Hepatic stellate cell (primary cell): ENCODE results near the gene P2RY6.

Source experiments
- DNase-seq: peaks from one replicate; pipeline ENCODE4 v3.0.0; 2011; ENCODE audit warnings: low spot score

The P2RY6 gene

GRCh38 chr11:73316422-73316821 lies 44.3 kb downstream of the P2RY6 start:
- no peak for DNase-seq

GRCh38 chr11:73317373-73317772 lies 45.2 kb downstream of the P2RY6 start:
- DNase-seq = no peak

- DNase-seq = no peak
These were observed 45.7 kb downstream of the P2RY6 start for GRCh38 chr11:73317803-73318202.

- no peak for DNase-seq
These were observed 46.4 kb downstream of the P2RY6 start for GRCh38 chr11:73318501-73319011.

GRCh38 chr11:73320763-73321603 lies 48.8 kb downstream of the P2RY6 start:
- DNase-seq = no peak

GRCh38 chr11:73321604-73322381 lies 49.7 kb downstream of the P2RY6 start:
- no peak for DNase-seq

GRCh38 chr11:73322382-73323306 lies 50.5 kb downstream of the P2RY6 start:
- no peak for DNase-seq

GRCh38 chr11:73323464-73323863 lies 51.3 kb downstream of the P2RY6 start:
- DNase-seq = peak; percentile 83

GRCh38 chr11:73324116-73324515 lies 52.0 kb downstream of the P2RY6 start:
- no peak for DNase-seq

- DNase-seq = no peak
These were observed 52.5 kb downstream of the P2RY6 start for GRCh38 chr11:73324665-73325035.

GRCh38 chr11:73325036-73325981 lies 53.2 kb downstream of the P2RY6 start:
- peak; percentile 81 for DNase-seq

- no peak for DNase-seq
These were observed 55.0 kb downstream of the P2RY6 start for GRCh38 chr11:73326929-73327811.

GRCh38 chr11:73327812-73328364 lies 55.8 kb downstream of the P2RY6 start:
- no peak for DNase-seq

- DNase-seq = peak; percentile 75
These were observed 58.5 kb downstream of the P2RY6 start for GRCh38 chr11:73330569-73331093.

- peak; percentile 85 for DNase-seq
These were observed 59.2 kb downstream of the P2RY6 start for GRCh38 chr11:73331138-73331916.

- no peak for DNase-seq
These were observed 61.0 kb downstream of the P2RY6 start for GRCh38 chr11:73333173-73333572.

GRCh38 chr11:73333640-73334383 lies 61.7 kb downstream of the P2RY6 start:
- DNase-seq = no peak
